ENCODE measurements around the gene PTPRD.
"Not testable (repeated sequence)": the region's sequence is repeated elsewhere in the genome, so short reads cannot be mapped to it uniquely, and the experiment has no call there.

Gene PTPRD

GRCh38 chr9:9426454-9426853 is 1186.3 kb downstream of the PTPRD start:
- not testable (repeated sequence) for DNase-seq

DNA sequence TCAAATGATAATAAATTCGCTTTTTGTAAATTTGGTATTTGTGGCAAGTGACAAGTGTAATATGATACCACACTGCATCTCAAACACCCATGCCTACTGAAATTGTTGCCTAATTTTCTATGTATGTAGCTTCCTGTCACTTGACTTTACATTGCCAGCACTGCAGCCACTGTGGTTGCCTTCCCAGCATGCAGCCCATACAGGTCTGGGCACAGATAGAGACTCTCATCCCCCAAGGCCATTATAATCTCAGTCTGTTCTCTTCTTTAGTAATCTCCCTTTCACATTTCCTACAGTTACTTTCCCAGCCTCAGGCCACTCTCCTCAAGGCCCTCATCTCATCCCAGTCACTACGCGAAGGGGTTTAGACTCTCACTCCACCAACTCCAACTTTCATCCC is 1200.6 kb downstream of the PTPRD start:
- DNase-seq: no peak

- DNase-seq: no peak
Measured at GRCh38 chr9:9410736-9411135, 1202.1 kb downstream of the PTPRD start.

- DNase-seq: no peak
Measured at GRCh38 chr9:9399982-9400381, 1212.8 kb downstream of the PTPRD start.

- DNase-seq: no peak
Measured at GRCh38 chr9:9396518-9396917, 1216.3 kb downstream of the PTPRD start.

DNA sequence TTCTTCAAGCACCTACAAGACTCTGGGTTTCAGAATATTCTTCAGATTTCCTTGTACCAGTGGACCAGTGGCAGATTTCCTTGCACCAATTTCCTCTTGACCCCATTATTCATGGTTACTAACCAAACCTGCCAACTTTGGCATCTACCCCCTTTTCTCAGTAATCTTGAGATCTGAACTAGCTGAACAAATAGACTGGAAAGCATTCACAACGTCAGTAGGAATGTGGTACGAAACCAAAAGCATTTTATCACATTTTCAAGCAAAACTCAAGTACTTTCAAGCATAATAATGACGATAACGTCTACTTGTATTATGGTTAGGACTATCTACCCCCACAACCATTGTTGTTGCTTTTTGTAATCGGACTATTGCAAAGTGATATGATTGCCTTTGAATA is 1217.3 kb downstream of the PTPRD start:
- no peak for DNase-seq

DNA sequence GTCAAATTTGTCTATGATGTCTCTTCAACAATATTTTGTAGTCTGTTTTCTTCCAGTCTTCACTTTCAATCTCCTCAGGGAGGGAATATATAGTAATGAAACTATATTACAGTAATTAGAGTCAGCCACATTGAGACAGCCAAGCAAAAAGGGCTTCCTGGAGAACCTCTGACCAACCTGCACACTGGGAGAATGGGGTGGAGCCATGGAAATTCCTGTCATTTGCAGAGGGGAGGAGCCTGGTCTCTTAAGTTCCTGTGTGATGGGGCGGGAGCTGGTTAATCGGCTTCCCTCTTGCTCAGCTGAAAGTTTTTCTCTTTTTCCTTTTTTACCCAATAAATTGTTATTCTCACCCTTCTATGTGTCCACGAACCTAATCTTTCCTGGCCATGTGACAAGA is 1220.0 kb downstream of the PTPRD start:
- DNase-seq: no peak

DNA sequence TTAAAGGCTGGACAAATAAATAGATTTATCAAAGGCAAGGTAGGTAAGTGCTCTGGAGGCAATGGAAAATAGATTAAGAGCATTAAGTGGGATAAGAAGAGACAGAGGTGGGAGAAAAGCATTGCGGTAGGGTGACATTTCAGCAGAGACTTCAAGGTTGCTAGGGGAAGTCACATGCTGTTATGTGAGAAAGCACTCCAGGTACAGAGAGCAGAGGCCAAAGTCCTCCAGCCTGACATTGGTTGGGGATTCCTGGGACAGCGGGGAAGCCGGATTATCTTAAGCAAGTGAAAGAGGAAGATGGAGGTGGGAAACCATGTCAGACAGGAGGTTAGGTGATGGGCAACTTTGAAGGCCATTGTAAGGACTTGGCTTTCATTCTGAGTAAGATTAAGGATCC is 1222.9 kb downstream of the PTPRD start:
- DNase-seq: no peak

- no peak for DNase-seq
Measured at GRCh38 chr9:9387511-9388115, 1225.2 kb downstream of the PTPRD start.

DNA sequence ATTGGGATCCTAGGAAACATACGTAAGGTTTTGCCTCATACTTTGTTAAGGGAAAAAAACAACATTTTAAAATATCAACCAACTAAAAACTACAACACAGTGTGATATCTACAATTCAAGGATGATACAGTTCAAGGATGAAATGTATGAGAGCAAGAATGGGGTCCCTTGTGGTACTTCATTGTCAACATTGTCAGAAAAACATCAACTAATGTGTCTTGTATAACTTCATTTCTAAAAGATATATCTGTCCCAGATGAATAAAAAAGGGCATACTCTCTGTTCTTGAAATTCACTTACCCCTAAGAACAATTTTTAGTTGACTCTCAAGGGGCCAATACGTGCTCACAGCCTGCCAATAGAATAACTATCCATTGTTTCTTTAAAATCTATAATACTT is 1250.5 kb downstream of the PTPRD start:
- DNase-seq: no peak

DNA sequence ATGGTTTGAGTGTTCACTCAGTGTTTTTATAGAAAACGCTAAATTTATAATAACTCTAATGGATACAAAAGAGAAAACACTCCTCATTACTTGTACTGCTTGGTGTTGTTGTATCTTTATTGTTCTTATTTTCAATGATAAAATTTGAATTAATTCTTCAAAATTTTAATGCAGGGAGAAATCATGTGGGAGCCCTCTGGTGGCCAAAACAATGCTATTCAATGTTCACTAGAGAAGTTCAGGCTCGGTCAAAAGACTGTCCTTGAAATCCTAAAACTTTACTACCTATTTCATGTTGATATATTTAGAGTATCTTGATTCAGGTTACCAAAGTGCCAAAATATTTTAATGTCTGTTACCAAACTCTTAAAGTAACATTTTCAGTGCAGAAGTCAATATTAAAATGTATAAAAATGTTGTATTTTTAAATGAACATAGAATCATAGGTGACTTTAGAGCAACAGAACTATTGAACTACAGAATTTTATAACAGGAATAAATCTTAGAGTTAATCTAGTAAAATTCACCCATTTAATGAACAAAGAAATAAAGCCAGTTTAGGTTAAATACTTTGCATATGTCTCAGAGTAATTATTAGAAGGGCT is 1259.8 kb downstream of the PTPRD start:
- DNase-seq: no peak

DNA sequence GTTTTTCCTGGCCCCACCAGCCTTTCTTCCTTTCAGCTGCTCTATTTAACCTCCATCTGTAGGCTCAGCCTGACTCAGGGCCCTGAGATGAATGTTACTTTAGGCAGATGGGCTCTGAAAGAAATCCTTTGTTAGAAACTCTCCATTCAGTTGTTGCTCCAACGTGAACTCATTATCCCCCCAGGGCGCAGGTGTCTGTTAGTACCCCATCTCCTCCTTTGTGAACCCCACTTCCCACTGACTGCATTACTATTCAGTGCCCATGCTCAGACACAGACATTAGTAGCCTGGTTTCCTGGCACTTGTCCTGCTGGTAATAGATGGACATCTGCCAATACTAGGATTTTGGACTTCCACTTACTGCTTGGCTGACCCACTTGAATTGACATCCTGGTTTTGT is 1271.6 kb downstream of the PTPRD start:
- DNase-seq: no peak

DNA sequence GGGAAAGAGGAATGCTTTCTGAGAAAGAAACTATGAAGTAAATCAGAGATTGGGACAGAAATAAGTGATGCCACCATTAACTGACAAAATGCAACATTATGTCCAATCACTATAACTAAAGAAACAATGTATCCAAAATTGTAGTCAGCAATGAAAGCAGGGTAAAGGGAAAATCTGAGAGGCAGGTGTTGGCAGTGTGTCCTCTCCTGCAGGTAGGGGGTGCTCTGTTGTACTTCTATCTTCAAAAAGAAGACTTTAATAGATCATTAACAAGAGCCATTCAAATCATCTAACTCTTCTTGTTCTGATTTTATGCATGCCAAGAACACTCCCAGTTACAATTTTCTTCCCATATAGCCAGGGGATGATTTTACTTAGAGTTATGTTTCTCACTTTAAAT is 1275.7 kb downstream of the PTPRD start:
- DNase-seq: no peak

DNA sequence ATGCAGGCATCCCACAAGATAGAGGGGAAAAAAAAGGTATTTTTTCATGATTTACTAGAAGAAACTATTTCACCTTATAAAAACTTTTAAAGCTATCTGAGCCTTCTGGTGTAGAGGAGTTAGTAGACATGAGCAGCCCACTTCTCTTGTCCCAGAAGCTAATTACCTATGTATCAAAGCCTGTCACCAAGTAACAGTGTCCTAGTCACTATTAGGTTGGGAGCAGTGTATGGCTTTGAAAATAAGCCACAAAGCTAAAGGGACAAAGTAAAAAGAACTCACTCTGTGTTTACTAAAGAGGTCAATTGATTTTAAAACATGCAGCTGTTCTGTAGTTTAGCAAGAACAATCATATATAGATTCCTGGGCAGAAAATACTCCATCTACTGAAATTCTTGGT is 1286.1 kb downstream of the PTPRD start:
- DNase-seq: no peak

GRCh38 chr9:9319007-9319406 is 1293.8 kb downstream of the PTPRD start:
- no peak for DNase-seq

DNA sequence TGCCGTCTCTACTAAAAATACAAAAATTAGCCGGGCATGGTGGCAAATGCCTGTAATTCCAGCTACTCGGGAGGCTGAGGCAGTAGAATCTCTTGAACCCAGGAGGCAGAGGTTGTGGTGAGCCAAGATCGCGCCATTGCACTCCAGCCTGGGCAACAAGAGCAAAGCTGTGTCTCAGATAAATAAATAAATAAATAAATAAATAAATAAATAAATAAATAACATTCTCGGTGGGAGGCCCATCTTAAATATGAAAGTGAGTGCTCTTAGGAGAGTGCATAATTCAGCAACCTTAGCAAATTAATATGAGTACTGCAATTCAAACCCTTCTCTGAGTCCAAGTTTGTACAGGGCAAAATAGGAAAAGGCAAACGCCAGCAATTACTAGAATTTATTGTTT is 1302.1 kb downstream of the PTPRD start:
- DNase-seq: not testable (repeated sequence)

DNA sequence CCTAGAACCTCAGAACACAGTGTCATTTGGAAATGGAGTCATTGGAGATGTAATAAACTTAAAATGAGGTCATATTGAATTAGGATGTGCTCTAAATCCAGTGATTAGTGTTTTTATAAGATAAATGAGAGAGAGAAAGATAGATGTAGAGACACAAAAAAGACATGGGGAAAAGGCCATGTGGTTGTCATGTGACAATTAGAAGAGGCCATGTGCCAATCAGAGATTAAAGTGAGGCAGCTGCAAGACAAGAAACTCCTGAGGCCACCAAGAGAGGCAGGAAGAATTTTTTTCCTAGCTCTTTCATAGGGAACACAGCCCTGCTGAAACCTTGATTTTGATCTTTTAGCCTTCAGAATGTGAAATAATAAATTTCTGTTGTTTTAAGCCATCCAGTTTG is 1307.2 kb downstream of the PTPRD start:
- no peak for DNase-seq

GRCh38 chr9:9299134-9299533 is 1313.7 kb downstream of the PTPRD start:
- DNase-seq: no peak

GRCh38 chr9:9286001-9286400 is 1326.8 kb downstream of the PTPRD start:
- no peak for DNase-seq

GRCh38 chr9:9284201-9284600 is 1328.6 kb downstream of the PTPRD start:
- DNase-seq: no peak

GRCh38 chr9:9283159-9283986 is 1329.4 kb downstream of the PTPRD start:
- no peak for DNase-seq

GRCh38 chr9:9275601-9276000 is 1337.2 kb downstream of the PTPRD start:
- no peak for DNase-seq

DNA sequence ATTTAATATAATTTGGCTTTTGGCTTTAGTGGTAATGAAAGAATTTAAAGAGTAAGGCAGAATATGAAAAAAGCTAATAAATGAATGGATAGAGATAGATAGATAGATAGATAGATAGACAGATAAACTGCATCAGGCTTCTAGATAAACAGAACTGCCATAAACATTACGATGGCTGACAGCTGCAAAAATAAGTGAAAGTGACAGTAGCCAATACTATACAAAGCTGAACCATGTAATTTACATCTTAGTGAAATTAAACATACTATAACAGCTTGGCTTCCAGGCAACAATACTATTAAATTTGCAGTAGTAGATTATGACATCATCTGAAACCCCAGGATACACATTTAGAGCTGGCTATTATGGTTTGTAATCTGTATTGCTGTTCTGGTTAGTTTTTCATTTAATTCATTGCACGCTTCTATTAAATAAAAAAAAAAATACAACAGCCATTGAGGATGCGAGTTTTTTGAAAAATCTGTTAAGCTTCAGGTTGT is 1354.8 kb downstream of the PTPRD start:
- DNase-seq: no peak

DNA sequence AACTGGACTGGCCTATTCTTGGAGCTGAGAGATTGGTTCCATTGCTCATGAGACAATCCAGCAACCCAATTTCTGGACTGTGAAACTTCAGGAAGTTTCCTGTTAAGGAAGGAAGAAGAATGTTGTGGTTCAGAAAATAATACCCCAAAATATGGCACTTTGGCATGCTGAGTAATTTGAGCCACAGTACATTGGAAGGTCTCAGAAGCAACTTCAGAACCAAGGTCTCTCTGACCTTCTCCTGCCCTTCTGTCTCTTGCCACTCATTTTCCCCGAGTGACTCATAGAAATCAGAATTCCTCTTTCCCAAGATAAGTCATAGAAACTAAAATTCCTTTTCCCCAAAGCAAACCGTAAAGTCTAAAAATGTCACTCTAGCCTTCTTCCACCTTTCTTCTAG is 1366.1 kb downstream of the PTPRD start:
- no peak for DNase-seq
